MCF 10A (cell line): ENCODE results near the gene CEMIP. TPM values are rescaled to one million over a fixed set of nuclear protein-coding genes. Genes with fewer than 3 reads are reported as not detected.

ENCODE experiments used
- BruUV-seq: library from RNA; stranded (reverse); fragments of 400-500 nt; replicated peaks from 2 replicates; lab custom pipeline; 2021; lab: Mats Ljungman, UMichigan
- CTCF ChIA-PET: fragments of 300-600 bp; sonication (Branson Sonifier 250); formaldehyde crosslinking; extraction: SDS; loops from one replicate; lab custom pipeline; 2021; ENCODE audit warnings: antibody characterized with exemption, inconsistent platforms; lab: Yijun Ruan, JAX
- POLR2A ChIA-PET: fragments of 300-600, 350-650 bp; sonication (Branson Sonifier 250); formaldehyde crosslinking; extraction: SDS; loops from one replicate; lab custom pipeline; 2020; ENCODE audit warnings: antibody characterized with exemption, inconsistent platforms; lab: Yijun Ruan, JAX
- DNase-seq: peaks from one replicate; pipeline ENCODE4 v3.0.0-alpha.2; 2018; ENCODE audit not compliant: unreplicated experiment
- H3K27ac Mint-ChIP-seq: one replicate; pipeline ENCODE4 v1.8.0; 2022; ENCODE audit warnings: mild to moderate bottlenecking, low read depth, mixed read lengths; ENCODE audit not compliant: unreplicated experiment
- H3K27me3 Mint-ChIP-seq: one replicate; pipeline ENCODE4 v1.8.0; 2022; ENCODE audit warnings: mixed read lengths; ENCODE audit not compliant: insufficient read depth, unreplicated experiment
- H3K36me3 Mint-ChIP-seq: one replicate; pipeline ENCODE4 v1.8.0; 2022; ENCODE audit warnings: mild to moderate bottlenecking, moderate library complexity, mixed read lengths; ENCODE audit not compliant: insufficient read depth, unreplicated experiment
- H3K4me1 Mint-ChIP-seq: one replicate; pipeline ENCODE4 v1.8.0; 2022; ENCODE audit warnings: mixed read lengths; ENCODE audit not compliant: insufficient read depth, unreplicated experiment
- H3K4me3 Mint-ChIP-seq: one replicate; pipeline ENCODE4 v1.8.0; 2022; ENCODE audit warnings: mild to moderate bottlenecking, moderate library complexity, mixed read lengths; ENCODE audit not compliant: unreplicated experiment
- H3K9me3 Mint-ChIP-seq: one replicate; pipeline ENCODE4 v1.8.0; 2022; ENCODE audit warnings: mixed read lengths; ENCODE audit not compliant: unreplicated experiment
- intact Hi-C: fragments of 100-400 bp; cut with micrococcal nuclease; formaldehyde crosslinking; loops from 2 replicates; pipeline ENCODE4 v1.14.1; 2022
- total RNA-seq: library from RNA; stranded (reverse); gene quantifications from 2 replicates; pipeline ENCODE4 v1.2.3, GENCODE V29; 2022
- TF ChIP-seq, protein P1 (sequence below): fragments of 200-600 bp; IDR thresholded peaks from one replicate; pipeline ENCODE4 v1.8.0; 2022; ENCODE audit warnings: antibody characterized with exemption, mild to moderate bottlenecking; ENCODE audit not compliant: unreplicated experiment

The CEMIP gene
- total RNA-seq, 1 experiment from 2014 or later: 0.14 TPM

DNA sequence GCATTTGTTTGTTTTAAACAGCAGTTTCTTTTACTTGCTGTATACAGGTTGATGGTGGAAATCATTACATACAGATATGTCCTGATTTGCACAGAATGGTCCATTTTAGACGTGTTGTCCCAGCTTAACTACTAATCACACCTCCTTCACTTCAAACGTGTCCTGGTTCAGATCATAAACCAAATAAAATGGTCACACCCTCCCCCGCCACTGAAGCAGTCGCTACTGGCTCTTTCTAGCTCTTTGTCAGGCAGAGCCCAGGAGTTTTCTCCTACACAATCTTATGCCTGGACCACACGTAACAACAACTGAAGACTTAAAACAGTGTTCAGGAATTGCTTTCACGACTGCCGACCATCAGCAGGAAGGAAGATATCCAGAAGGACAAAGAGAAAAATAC, 136.9 kb downstream of the CEMIP start:
- H3K9me3 Mint-ChIP-seq: no peaks in the 10 kb centered on the region
- BruUV-seq: no TSS peak
- intact Hi-C loops: no loop called here
- no peak overlapping the region for H3K4me3 Mint-ChIP-seq
- no peak overlapping the region for H3K27ac Mint-ChIP-seq
- CTCF ChIA-PET: no interaction called here
- H3K27me3 Mint-ChIP-seq: no peaks in the 10 kb centered on the region
- H3K36me3 Mint-ChIP-seq: no peaks in the 10 kb centered on the region
- no peaks in the 10 kb centered on the region for H3K4me1 Mint-ChIP-seq
- TF ChIP-seq, protein P1, sequence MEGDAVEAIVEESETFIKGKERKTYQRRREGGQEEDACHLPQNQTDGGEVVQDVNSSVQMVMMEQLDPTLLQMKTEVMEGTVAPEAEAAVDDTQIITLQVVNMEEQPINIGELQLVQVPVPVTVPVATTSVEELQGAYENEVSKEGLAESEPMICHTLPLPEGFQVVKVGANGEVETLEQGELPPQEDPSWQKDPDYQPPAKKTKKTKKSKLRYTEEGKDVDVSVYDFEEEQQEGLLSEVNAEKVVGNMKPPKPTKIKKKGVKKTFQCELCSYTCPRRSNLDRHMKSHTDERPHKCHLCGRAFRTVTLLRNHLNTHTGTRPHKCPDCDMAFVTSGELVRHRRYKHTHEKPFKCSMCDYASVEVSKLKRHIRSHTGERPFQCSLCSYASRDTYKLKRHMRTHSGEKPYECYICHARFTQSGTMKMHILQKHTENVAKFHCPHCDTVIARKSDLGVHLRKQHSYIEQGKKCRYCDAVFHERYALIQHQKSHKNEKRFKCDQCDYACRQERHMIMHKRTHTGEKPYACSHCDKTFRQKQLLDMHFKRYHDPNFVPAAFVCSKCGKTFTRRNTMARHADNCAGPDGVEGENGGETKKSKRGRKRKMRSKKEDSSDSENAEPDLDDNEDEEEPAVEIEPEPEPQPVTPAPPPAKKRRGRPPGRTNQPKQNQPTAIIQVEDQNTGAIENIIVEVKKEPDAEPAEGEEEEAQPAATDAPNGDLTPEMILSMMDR: no peak
- POLR2A ChIA-PET: no interaction called here
- DNase-seq: no peak

DNA sequence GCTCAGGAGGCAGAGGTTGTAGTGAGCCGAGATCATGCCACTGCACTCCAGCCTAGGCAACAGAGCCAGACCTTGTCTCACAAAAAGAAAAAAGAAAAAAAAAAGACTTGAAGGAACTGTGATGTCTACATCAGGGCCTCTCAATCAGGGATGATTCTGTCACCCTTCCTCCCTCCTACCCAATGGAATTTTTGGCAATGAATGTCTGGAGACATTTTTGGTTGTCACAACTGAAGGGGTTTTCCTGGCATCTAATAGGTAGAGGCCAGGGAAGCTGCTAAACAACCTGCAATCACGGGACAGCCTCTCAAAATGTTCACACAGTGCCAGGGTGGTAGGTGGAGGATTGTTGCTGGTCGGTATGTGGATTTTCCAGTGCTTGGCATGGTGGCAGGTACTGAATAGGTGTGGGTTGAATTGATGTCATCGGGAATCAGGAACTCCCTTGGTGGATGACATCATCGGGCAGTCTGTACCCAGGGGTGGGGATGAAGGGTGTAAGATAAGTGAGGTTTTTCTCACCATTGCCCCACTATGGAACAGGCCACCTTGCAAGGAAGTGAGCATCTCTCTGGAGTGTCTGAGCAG, 139.1 kb downstream of the CEMIP start:
- TF ChIP-seq, protein P1: no peak
- Mint-ChIP-seq H3K4me1 (no peaks in the 10 kb centered on the region), H3K9me3 (no peaks in the 10 kb centered on the region), H3K27me3 (no peaks in the 10 kb centered on the region), H3K4me3 (no peak overlapping the region), H3K27ac (no peak overlapping the region), H3K36me3 (no peaks in the 10 kb centered on the region)
- CTCF ChIA-PET: interaction anchor here (0.6 kb wide), 1 partner anchor 51 kb away, joined by 3 read pairs; no protein-coding TSS in a partner anchor
- POLR2A ChIA-PET: no interaction called here
- intact Hi-C loops: no loop called here
- no TSS peak for BruUV-seq
- DNase-seq: no peak

DNA sequence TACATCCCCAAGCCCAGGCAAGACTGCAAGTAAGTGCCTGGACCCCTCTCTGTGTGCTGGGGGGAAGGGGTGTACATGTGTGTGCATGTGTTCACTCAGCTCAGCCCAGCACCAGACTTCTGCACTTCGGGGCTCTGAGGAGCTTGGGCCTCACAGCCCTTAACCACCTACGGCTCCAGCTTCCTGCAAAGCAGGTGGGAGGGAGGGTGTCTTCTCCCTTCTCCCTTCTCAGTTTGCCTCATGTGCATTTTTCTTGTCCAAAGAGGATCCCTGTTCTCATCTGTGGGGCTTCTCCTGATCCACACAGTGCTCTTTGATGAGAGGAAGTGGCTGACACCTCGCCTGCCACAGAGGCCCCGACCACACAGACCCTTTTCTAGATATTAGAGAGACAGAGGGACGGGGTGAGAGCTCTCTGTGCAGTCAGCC, 141.1 kb downstream of the CEMIP start:
- ChIA-PET POLR2A (no interaction called here), CTCF (no interaction called here)
- intact Hi-C loops: no loop called here
- Mint-ChIP-seq H3K9me3 (no peaks in the 10 kb centered on the region), H3K27me3 (no peaks in the 10 kb centered on the region), H3K36me3 (peaks cover 5% of the 10 kb centered on the region), H3K4me1 (no peaks in the 10 kb centered on the region), H3K4me3 (no peak overlapping the region), H3K27ac (no peak overlapping the region)
- DNase-seq: no peak
- no TSS peak for BruUV-seq
- TF ChIP-seq, protein P1: no peak

DNA sequence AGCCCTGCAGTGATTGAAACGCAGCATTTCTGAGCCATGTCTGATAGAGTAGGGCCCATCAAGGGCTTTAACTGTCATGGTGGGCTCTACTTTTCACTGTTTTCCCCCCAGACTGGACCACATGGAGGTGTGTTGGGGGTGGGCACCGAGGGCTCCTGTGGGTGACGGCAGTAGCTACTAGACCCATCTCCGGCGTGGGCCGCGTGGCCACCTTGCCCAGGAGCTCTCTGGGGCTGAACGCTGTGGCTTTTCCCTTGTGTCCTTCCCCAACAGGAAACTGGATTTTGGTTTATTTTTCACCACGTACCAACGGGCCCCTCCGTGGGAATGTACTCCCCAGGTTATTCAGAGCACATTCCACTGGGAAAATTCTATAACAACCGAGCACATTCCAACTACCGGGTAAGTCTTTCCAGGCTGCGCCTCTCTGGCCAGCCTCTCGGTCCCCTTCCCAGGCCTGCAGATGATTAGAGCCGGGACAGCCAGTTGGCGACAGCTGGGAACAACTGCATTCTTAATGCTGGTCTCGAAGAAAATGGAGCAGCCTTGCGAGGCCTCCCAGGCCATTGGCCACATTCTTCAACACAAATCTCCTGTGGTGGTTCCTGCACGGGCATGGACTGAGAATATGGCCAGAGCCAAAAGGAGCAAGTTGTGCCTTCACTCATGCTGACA, 142.7 kb downstream of the CEMIP start:
- Mint-ChIP-seq H3K27ac (no peak overlapping the region), H3K4me3 (no peak overlapping the region), H3K36me3 (peaks cover 5% of the 10 kb centered on the region), H3K27me3 (no peaks in the 10 kb centered on the region), H3K9me3 (no peaks in the 10 kb centered on the region), H3K4me1 (peaks cover 6% of the 10 kb centered on the region)
- TF ChIP-seq, protein P1: no peak
- no peak for DNase-seq
- intact Hi-C loops: no loop called here
- ChIA-PET POLR2A (no interaction called here), CTCF (interaction anchor here (1.1 kb wide), 1 partner anchor 142 kb away, joined by 5 read pairs; the partner anchor contains the start of gene CEMIP)
- BruUV-seq: no TSS peak
